Sigmoid colon (tissue), 7 donors: ENCODE data around the gene FAM168A. TPM values are rescaled to one million over a fixed set of nuclear protein-coding genes. Genes with fewer than 3 reads are reported as not detected.

Experiments
- DNase-seq: peaks from one replicate; pipeline ENCODE4 v3.0.0-alpha.2; 2019
- H3K27ac ChIP-seq, 4 donors: fragments of 200-600 bp; sonication (generic); one replicate each; pipeline ENCODE4 v1.5.1; 2016 to 2019; ENCODE audit warnings: mild to moderate bottlenecking in 1 of 4
- H3K27me3 ChIP-seq, 3 donors: fragments of 200-600 bp; sonication (generic); one replicate each; pipeline ENCODE4 v1.5.1; 2019; ENCODE audit warnings: mild to moderate bottlenecking in 1 of 3
- H3K36me3 ChIP-seq, 4 donors: fragments of 200-600 bp; sonication (generic); one replicate each; pipeline ENCODE4 v1.5.1; 2016 to 2019
- H3K4me1 ChIP-seq, 4 donors: fragments of 200-600 bp; sonication (generic); one replicate each; pipeline ENCODE4 v1.5.1; 2017 to 2019
- H3K4me3 ChIP-seq, 4 donors: fragments of 200-600 bp; sonication (generic); one replicate each; pipeline ENCODE4 v1.5.1; 2017 to 2019; ENCODE audit warnings: mild to moderate bottlenecking in 2 of 4, moderate library complexity in 1 of 4
- H3K9me3 ChIP-seq, 4 donors: fragments of 200-600 bp in 3 of 4; sonication (generic) in 3 of 4; one replicate each; pipeline versions ENCODE4 v1.5.1 to v1.6.1; 2013 to 2019
- EP300 ChIP-seq, 4 donors: sonication (generic); formaldehyde crosslinking; IDR thresholded peaks; one replicate each; pipeline ENCODE4 v1.6.1; 2017; ENCODE audit warnings: antibody characterized with exemption in 4 of 4
- POLR2A ChIP-seq, 2 donors: fragments of 450-650 bp; IDR thresholded peaks; one replicate each; pipeline ENCODE4 v1.6.1; 2016; ENCODE audit warnings: antibody characterized with exemption in 2 of 2, mild to moderate bottlenecking in 2 of 2, moderate library complexity in 2 of 2
- POLR2AphosphoS5 ChIP-seq, 4 donors: sonication (generic); formaldehyde crosslinking; IDR thresholded peaks; one replicate each; pipeline ENCODE4 v1.6.1; 2017; ENCODE audit warnings: antibody characterized with exemption in 4 of 4
- WGBS, 2 donors: extraction: QIAGEN DNeasy Blood & Tissue Kit; methylation state at CpG; one replicate each; pipeline ENCODE4 v1.1.7; 2013; 5-methylcytosine and 5-hydroxymethylcytosine counted together
- intact Hi-C: fragments of 100-400 bp; cut with DNase I; formaldehyde crosslinking; loops from one replicate; pipeline ENCODE4 v1.15.1; 2023
- polyA plus RNA-seq, 3 donors: library from polyadenylated mRNA; stranded (reverse); fragments of 200-250 nt; gene quantifications; one replicate each; pipeline ENCODE4 v1.2.3, GENCODE V29; 2013
- total RNA-seq, 4 donors: library from RNA; depleted of rRNA; stranded (reverse); fragments of >200 nt; gene quantifications; one replicate each; pipeline ENCODE4 v1.1.0, GENCODE V29; 2016
- TF ChIP-seq, protein P1 (sequence below), 4 experiments: fragments of 450-650 bp in 3 of 4; fragments of 200-600 bp in 1 of 4; IDR thresholded peaks; one replicate each; pipeline ENCODE4 v1.5.1; 2016 to 2019; ENCODE audit warnings: antibody characterized with exemption in 4 of 4, mild to moderate bottlenecking in 3 of 4, moderate library complexity in 2 of 4
- donor health status: healthy with polysubstance abuse.
- donor health status: Bipolar disorder and iron deficiency.
- donor health status: healthy.

The FAM168A gene
- total and polyA plus RNA-seq, 7 donors = 3.6 to 37.7 (median 20.7) TPM

DNA sequence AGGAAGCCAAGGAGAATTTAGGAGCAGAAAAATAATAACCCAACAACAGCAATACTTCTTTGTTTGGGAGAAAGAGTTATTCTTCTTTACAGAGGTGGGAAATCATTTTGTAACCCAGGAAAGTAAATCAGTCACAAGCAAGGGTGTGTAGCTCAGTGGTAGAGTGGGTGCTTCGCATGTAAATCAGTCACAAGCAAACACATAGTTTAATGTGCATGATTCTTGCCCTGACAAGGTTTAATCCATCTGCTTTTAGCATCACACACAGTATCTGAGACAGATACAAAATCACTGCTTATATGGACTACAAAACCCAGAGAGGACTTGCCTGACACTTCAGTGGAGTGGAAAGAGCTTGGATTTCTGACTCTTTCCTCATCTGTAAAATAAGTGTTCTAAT, 139.7 kb downstream of the FAM168A start:
- peaks cover 0 to 6% (median 0%) of the 10 kb centered on the region in 4 donors for H3K4me1 ChIP-seq
- no peaks in the 10 kb centered on the region for H3K27me3 ChIP-seq
- no peaks in the 10 kb centered on the region for H3K36me3 ChIP-seq
- no peaks in the 10 kb centered on the region for H3K9me3 ChIP-seq
- no peak for DNase-seq
- H3K4me3 ChIP-seq = no peak overlapping the region
- H3K27ac ChIP-seq = no peak overlapping the region
- no peak for TF ChIP-seq POLR2A (IDR thresholded peaks at IDR 0.05)
- TF ChIP-seq EP300 (IDR thresholded peaks at IDR 0.05) = no peak
- TF ChIP-seq POLR2AphosphoS5 (IDR thresholded peaks at IDR 0.05) = no peak
- TF ChIP-seq, protein P1, sequence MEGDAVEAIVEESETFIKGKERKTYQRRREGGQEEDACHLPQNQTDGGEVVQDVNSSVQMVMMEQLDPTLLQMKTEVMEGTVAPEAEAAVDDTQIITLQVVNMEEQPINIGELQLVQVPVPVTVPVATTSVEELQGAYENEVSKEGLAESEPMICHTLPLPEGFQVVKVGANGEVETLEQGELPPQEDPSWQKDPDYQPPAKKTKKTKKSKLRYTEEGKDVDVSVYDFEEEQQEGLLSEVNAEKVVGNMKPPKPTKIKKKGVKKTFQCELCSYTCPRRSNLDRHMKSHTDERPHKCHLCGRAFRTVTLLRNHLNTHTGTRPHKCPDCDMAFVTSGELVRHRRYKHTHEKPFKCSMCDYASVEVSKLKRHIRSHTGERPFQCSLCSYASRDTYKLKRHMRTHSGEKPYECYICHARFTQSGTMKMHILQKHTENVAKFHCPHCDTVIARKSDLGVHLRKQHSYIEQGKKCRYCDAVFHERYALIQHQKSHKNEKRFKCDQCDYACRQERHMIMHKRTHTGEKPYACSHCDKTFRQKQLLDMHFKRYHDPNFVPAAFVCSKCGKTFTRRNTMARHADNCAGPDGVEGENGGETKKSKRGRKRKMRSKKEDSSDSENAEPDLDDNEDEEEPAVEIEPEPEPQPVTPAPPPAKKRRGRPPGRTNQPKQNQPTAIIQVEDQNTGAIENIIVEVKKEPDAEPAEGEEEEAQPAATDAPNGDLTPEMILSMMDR (IDR thresholded peaks at IDR 0.05) = no peak
- intact Hi-C loops = no loop called here
- WGBS, 2 donors = 44 to 95% methylated on average over 1 of the region's 1 CpG

DNA sequence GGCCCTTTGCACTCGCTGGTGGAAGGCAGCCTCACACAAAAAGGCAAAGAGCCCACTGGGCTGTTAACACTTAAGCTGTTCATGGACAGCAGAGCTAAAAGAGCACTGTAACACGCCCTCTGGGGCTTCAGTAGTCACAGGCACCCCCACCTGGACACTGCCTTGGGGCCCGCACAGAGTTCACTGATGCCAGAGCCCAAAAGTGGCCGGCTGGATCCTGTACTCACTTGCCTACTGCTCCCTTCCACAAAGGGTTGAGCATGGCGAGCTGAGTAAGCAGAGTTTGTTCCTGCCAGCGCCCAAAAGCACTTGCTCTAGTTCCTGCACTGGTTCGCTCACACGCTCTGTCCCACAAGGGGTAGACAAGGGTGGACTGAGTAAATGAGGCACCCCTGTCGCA, 142.9 kb downstream of the FAM168A start:
- Histone ChIP-seq H3K4me1 (peaks cover 0 to 6% (median 0%) of the 10 kb centered on the region in 4 donors), H3K4me3 (no peak overlapping the region), H3K9me3 (no peaks in the 10 kb centered on the region), H3K36me3 (no peaks in the 10 kb centered on the region), H3K27me3 (no peaks in the 10 kb centered on the region), H3K27ac (no peak overlapping the region)
- TF ChIP-seq POLR2AphosphoS5 (IDR thresholded peaks at IDR 0.05) = no peak
- TF ChIP-seq EP300 (IDR thresholded peaks at IDR 0.05) = no peak
- no peak for TF ChIP-seq POLR2A (IDR thresholded peaks at IDR 0.05)
- TF ChIP-seq, protein P1 (IDR thresholded peaks at IDR 0.05) = no peak
- 96 to 97% methylated on average over 9 of the region's 9 CpGs for WGBS, 2 donors
- no peak for DNase-seq
- intact Hi-C loops = no loop called here

DNA sequence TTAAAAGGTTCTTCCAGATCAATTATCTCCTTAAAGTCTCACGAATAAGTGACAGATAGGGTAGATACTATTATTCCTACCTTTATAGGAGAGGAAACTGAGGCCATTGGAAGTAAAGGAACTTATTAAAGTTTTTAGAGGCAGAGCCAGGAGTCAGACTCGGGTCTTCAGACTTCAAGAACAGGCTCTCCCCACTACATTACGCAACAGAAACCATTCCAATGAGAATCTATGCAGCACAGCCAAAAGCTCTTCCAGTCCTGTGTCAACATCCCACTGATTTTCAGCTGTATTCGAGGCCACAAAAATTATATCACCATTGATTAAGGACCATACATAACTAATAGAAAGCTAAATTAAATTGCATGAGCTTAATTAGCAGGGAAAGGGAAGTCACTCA, 144.3 kb downstream of the FAM168A start:
- intact Hi-C loops = no loop called here

DNA sequence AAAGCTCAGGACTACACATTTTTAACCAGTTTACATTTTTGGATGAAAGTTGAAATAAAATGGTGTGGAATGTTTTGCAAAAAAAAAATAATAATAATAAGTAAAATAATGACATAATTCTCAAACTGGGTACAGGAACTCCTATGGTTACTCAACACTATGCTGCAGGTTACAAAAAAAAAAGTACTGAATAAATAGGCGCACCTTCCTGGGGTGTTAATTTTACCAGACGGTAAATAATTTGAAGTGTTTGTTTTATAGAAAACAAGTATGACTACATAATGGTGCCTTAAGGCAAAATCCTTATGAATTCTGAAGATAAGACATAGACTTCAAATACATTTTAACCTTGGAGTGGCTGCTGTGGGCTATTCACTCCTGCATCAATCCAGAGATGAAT, 145.2 kb downstream of the FAM168A start:
- intact Hi-C loops = no loop called here
- no peaks in the 10 kb centered on the region for H3K36me3 ChIP-seq
- no peak for DNase-seq
- H3K27ac ChIP-seq = no peak overlapping the region
- 97 to 100% methylated on average over 2 of the region's 2 CpGs for WGBS, 2 donors
- TF ChIP-seq POLR2AphosphoS5 (IDR thresholded peaks at IDR 0.05) (no peak), POLR2A (IDR thresholded peaks at IDR 0.05) (no peak)
- TF ChIP-seq, protein P1 (IDR thresholded peaks at IDR 0.05) = no peak
- H3K4me1 ChIP-seq = peaks cover 0 to 6% (median 0%) of the 10 kb centered on the region in 4 donors
- H3K9me3 ChIP-seq = no peaks in the 10 kb centered on the region
- no peaks in the 10 kb centered on the region for H3K27me3 ChIP-seq
- no peak overlapping the region for H3K4me3 ChIP-seq

More for the DNA sequence above, 144.3 kb downstream of the FAM168A start:
- H3K36me3 ChIP-seq = no peaks in the 10 kb centered on the region
- H3K4me3 ChIP-seq = no peak overlapping the region
- DNase-seq = no peak
- H3K27ac ChIP-seq = no peak overlapping the region
- H3K4me1 ChIP-seq = peaks cover 0 to 6% (median 0%) of the 10 kb centered on the region in 4 donors
- H3K9me3 ChIP-seq = no peaks in the 10 kb centered on the region
- WGBS, 2 donors = 90 to 91% methylated on average over 4 of the region's 4 CpGs
- no peaks in the 10 kb centered on the region for H3K27me3 ChIP-seq
- TF ChIP-seq POLR2A (IDR thresholded peaks at IDR 0.05) = no peak

DNA sequence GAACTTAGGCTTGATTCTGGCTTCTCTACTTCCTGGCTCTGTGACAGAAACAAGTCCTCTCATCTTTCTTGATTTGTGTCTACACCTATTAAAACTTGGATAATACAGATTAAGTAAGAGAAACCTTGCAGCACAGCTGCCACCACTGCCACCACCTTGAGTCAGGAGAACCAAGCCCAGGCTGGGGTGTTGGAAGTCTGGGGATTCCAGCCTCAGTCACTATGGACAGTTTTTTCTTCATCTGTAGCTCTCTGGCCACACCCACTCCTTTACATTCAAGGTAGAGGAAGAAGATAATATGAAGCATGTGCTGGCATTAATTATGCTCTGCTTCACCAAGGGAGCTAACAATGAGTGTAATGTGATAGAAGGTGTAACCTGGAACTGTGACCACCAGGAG, 146.0 kb downstream of the FAM168A start:
- intact Hi-C loops = no loop called here
- no peak for DNase-seq
- Histone ChIP-seq H3K9me3 (no peaks in the 10 kb centered on the region), H3K4me1 (peaks cover 0 to 6% (median 0%) of the 10 kb centered on the region in 4 donors), H3K27ac (no peak overlapping the region), H3K27me3 (no peaks in the 10 kb centered on the region), H3K4me3 (no peak overlapping the region), H3K36me3 (no peaks in the 10 kb centered on the region)
- no peak for TF ChIP-seq EP300 (IDR thresholded peaks at IDR 0.05)
- TF ChIP-seq POLR2A (IDR thresholded peaks at IDR 0.05) = no peak
- TF ChIP-seq, protein P1 (IDR thresholded peaks at IDR 0.05) = no peak
- no peak for TF ChIP-seq POLR2AphosphoS5 (IDR thresholded peaks at IDR 0.05)
